Hypothalamus (tissue), 51 donors: ENCODE measurements around the gene EOMES.

Experiments used
- DNase-seq, 51 donors: peaks; one replicate each; lab custom pipeline; 2025; lab: John Stamatoyannopoulos, UW

The EOMES gene

GRCh38 chr3:27685474-27685873 is 36.6 kb downstream of the EOMES start:
- DNase-seq: no peak

DNA sequence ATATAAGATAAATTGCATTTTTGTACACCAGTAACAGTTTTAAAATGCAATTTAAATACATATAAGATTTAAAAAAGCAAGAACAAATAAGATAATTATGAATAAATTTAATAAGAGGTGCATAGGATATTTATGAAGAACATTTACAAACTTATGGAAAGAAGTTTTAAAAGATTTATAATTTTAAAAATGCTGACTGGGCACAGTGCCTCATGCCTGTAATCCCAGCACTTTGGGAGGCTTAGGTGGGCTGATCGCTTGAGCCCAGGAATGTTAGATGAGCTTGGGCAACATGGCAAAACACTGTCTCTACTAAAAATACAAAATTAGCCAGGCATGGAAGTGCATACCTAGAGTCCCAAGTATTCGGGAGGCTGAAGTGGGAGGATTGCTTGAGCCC is 37.8 kb downstream of the EOMES start:
- no peak for DNase-seq

DNA sequence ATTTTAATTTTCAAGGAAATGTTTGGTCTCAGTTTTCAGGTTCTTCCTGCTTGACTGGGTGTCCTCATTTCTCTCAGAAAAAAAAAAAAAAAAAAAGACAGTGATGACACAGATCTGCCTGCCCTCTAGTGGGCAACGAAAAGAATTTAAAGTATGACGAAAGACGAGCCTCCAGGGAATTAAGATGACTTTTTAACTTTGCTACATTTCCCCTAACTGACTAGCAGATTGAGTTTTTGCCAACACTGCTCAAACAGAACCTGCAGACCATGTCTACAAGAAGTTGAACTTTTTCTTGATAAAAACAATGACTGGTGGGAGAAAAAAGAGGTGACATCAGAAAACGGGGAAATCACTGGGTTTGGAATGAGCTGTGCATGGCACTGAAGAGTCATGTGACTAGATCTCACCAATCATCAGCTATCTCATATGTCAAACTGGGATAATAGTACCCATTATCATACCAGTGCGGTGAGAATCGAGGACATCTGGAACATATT is 40.8 kb downstream of the EOMES start:
- DNase-seq: peak in 6 of 51 donors; percentile 9 to 76 (median 28)

DNA sequence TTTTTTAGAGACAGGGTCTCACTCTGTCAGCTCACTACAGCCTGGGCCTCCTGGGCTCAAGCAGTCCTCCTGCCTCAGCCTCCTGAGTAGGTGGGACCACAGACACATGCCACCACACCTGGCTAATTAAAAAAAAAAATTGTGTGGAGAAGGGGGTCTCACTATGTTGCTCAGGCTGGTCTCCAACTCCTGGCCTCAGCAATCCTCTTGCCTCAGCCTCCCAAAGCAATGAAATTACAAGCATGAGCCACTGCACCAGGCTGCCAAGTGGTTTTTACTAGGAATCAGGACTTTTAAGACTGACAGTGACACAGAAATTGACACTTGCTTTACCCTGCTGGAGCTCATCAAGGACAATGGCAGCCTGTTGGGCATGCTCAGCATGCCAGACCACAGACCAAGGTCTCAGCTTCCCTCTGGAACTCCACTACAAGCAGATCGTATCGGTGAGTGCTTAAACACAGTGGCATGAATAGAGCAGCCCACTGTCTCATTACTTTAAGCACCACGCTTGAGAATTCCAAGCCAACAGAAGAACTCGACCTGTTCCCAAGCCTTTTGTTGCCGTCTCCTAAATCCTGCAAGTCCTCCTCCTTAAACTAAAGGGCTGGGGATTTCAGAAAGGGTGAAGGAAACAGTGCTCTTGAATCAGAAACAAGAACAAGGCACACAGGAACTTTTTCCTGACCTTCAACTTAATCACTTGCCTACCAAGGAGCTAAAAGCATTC is 41.4 kb downstream of the EOMES start:
- peak in 2 of 51 donors; percentile 11 to 45 for DNase-seq

DNA sequence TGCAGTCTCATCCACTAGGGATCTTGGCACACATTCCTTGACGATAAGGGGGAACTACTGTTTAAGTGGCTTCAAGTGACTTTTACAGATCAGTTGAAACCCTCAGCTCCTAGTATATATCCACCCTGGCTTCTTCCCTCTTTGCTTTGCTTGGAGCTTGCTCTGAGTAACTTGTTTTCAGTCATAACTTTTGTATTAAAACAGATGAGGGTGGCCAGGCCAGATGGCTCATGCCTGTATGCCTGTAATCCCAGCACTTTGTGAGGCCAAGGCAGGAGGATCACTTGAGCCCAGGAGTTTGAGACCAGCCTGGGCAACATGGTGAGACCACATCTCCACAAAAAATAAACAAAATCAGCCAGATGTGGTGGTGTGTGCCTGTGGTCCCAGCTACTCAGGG is 42.4 kb downstream of the EOMES start:
- DNase-seq: no peak

GRCh38 chr3:27678234-27678633 is 43.9 kb downstream of the EOMES start:
- DNase-seq: no peak

GRCh38 chr3:27677565-27677964 is 44.6 kb downstream of the EOMES start:
- DNase-seq: no peak

GRCh38 chr3:27675287-27675686 is 46.8 kb downstream of the EOMES start:
- DNase-seq: no peak

- no peak for DNase-seq
These were observed 48.4 kb downstream of the EOMES start for GRCh38 chr3:27673701-27674100.

- DNase-seq: no peak
These were observed 51.0 kb downstream of the EOMES start for GRCh38 chr3:27671101-27671500.

DNA sequence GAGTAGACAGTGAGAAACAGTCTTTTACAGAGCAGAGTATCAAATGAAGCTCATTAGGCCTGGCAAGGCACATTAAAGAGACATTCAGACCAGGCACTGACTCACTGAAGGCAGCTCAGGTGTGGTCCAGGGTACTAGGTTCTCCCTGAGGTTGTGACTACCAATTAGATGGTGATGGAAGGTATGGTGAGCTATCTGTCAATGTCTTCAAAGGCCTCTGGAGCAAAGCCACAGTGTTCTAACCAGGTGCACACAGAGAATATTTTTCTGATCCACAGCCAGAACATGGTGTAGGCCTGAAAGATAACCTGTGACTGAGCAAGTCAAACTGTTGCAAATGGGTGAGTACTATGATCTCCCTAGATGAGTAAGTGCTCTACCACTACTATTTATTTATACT is 51.5 kb downstream of the EOMES start:
- DNase-seq: no peak

GRCh38 chr3:27669591-27669990 is 52.5 kb downstream of the EOMES start:
- DNase-seq: no peak

DNA sequence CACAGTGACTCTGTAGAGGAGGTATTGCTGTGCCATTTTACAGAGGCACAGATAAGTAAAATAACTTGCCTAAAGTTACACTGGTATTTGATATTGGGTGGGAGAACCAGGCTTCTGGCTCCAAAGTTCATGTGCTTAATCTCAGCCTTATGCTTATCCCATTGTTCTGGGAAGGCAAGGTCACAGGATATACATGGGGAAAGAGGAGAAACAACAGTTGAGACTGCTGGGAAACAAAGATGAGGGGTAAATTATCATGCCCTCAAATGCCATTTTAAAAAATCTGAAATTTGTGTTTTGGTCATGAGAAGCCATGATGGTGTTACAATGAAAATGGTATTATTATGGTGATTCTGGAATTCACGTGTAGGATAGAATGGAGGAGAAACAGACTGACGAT is 54.4 kb downstream of the EOMES start:
- DNase-seq: no peak

DNA sequence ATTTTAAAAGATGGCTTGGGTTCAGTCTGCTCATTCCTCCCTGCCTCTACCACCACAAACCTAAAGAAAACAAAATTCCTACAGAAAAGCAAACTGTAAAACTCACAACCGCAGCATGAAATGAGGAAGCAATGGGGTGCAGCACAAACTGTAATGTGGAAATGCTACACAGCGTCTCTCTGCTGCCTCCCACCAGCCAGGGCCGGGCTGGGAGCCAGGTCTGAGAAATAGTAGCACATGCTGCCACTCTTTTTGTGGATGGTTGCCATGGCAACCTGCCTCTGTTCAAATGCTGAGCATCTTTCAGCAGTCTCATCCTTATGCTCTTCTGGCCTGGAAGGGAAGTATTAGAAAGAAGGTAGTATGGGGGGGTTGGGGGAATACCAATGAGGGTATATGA is 55.4 kb downstream of the EOMES start:
- peak in 47 of 51 donors; percentile 6 to 85 (median 60) for DNase-seq

- DNase-seq: no peak
These were observed 55.9 kb downstream of the EOMES start for GRCh38 chr3:27666272-27666671.
